GM06990 (cell line): ENCODE measurements around the gene TRPM2.
A peak's percentile ranks its signal among the peaks of the same experiment; 100 is the strongest.
"Not testable (repeated sequence)": the region's sequence is repeated elsewhere in the genome, so short reads cannot be mapped to it uniquely, and the experiment has no call there.

Experiments used
- DNase-seq: peaks from one replicate; pipeline ENCODE4 v3.0.0-alpha.2; 2011; ENCODE audit not compliant: insufficient read length; ENCODE audit errors: extremely low read depth
- H3K27me3 ChIP-seq: replicated peaks from 2 replicates; pipeline ENCODE4 v1.6.0; 2011; ENCODE audit warnings: low read length; ENCODE audit not compliant: control insufficient read depth, insufficient read depth
- H3K36me3 ChIP-seq: 2 replicates; pipeline ENCODE4 v1.5.1; 2011; ENCODE audit warnings: low read length; ENCODE audit not compliant: control insufficient read depth, insufficient read depth
- H3K4me3 ChIP-seq: replicated peaks from 2 replicates; pipeline ENCODE4 v1.5.1; 2011; ENCODE audit warnings: low read depth, mild to moderate bottlenecking, control low read depth, low read length
- CTCF ChIP-seq: IDR thresholded peaks from 2 replicates; pipeline ENCODE4 v1.5.1; 2011; ENCODE audit warnings: low read length, control low read depth, mild to moderate bottlenecking, inconsistent platforms; ENCODE audit not compliant: insufficient read depth, poor library complexity, severe bottlenecking

The TRPM2 gene

GRCh38 chr21:44360159-44360558 is 6.7 kb downstream of the TRPM2 start:
- Histone ChIP-seq H3K4me3 (no peak overlapping the region), H3K36me3 (no peaks in the 10 kb centered on the region; the same call in 1 of the 2 replicates), H3K27me3 (no peaks in the 10 kb centered on the region)
- peak; percentile 15 for TF ChIP-seq CTCF
- DNase-seq: no peak

GRCh38 chr21:44361903-44362302 is 8.5 kb downstream of the TRPM2 start:
- not testable (repeated sequence) for H3K36me3 ChIP-seq, H3K27me3 ChIP-seq, H3K4me3 ChIP-seq, DNase-seq

- no peaks in the 10 kb centered on the region for H3K36me3 ChIP-seq
- TF ChIP-seq CTCF: no peak
- no peak for DNase-seq
- H3K27me3 ChIP-seq: no peaks in the 10 kb centered on the region
- no peak overlapping the region for H3K4me3 ChIP-seq
Observed at GRCh38 chr21:44363278-44363677, 9.9 kb downstream of the TRPM2 start.

- DNase-seq: no peak
Observed at GRCh38 chr21:44364151-44365053, 11.0 kb downstream of the TRPM2 start.

GRCh38 chr21:44365251-44365966 is 12.0 kb downstream of the TRPM2 start:
- DNase-seq: no peak

More at GRCh38 chr21:44364151-44365053, 11.0 kb downstream of the TRPM2 start:
- no peak for TF ChIP-seq CTCF
- H3K4me3 ChIP-seq: no peak overlapping the region
- H3K27me3 ChIP-seq: no peaks in the 10 kb centered on the region
- H3K36me3 ChIP-seq: no peaks in the 10 kb centered on the region

More at GRCh38 chr21:44365251-44365966, 12.0 kb downstream of the TRPM2 start:
- TF ChIP-seq CTCF: no peak
- no peaks in the 10 kb centered on the region for H3K36me3 ChIP-seq
- H3K27me3 ChIP-seq: no peaks in the 10 kb centered on the region
- H3K4me3 ChIP-seq: no peak overlapping the region
